HepG2 (cell line): ENCODE data around the gene ABCB4. TPM values are rescaled to one million over a fixed set of nuclear protein-coding genes. Genes with fewer than 3 reads are reported as not detected.
A peak's percentile ranks its signal among the peaks of the same experiment; 100 is the strongest.

Experiments
- AHR ChIP-seq: IDR thresholded peaks from 2 replicates; pipeline ENCODE4 v1.6.1; 2018; ENCODE audit warnings: missing genetic modification reagents, missing compliant biosample characterization
- ARHGAP35 ChIP-seq: sonication (generic); formaldehyde crosslinking; IDR thresholded peaks from 2 replicates; pipeline ENCODE4 v1.9.0; 2022; ENCODE audit warnings: mild to moderate bottlenecking, inconsistent platforms, moderate library complexity, missing genetic modification reagents, borderline replicate concordance
- ERF ChIP-seq: IDR thresholded peaks from 2 replicates; pipeline ENCODE4 v1.6.1; 2018; ENCODE audit warnings: missing biosample characterization, missing genetic modification reagents
- FOXO1 ChIP-seq: sonication (generic); formaldehyde crosslinking; IDR thresholded peaks from 2 replicates; pipeline ENCODE4 v1.4.0; 2020; ENCODE audit warnings: missing genetic modification reagents
- PHF20 ChIP-seq: sonication (generic); formaldehyde crosslinking; IDR thresholded peaks from 2 replicates; pipeline ENCODE4 v1.5.0; 2020; ENCODE audit warnings: mild to moderate bottlenecking, missing genetic modification reagents
- POLR2A ChIP-seq, 2 experiments: IDR thresholded peaks; 2 replicates each; pipeline ENCODE4 v1.6.1; 2011; ENCODE audit warnings: low read depth in 2 of 2, low read length in 2 of 2, mild to moderate bottlenecking in 1 of 2, moderate library complexity in 1 of 2; ENCODE audit not compliant: insufficient read depth in 1 of 2
- SETDB1 ChIP-seq: sonication (generic); formaldehyde crosslinking; IDR thresholded peaks from 2 replicates; pipeline ENCODE4 v1.5.1; 2020; ENCODE audit warnings: missing genetic modification reagents, mild to moderate bottlenecking, borderline replicate concordance
- SNRNP70 ChIP-seq: fragments of 200-400 bp; formaldehyde crosslinking; IDR thresholded peaks from 2 replicates; pipeline ENCODE4 v1.6.1; 2017; ENCODE audit warnings: mild to moderate bottlenecking, low read depth, low read length, moderate library complexity
- TMF1 ChIP-seq: sonication (generic); formaldehyde crosslinking; IDR thresholded peaks from 2 replicates; pipeline ENCODE4 v1.8.1; 2022; ENCODE audit warnings: low read depth, missing genetic modification reagents
- ZNF205 ChIP-seq: IDR thresholded peaks from 2 replicates; pipeline ENCODE4 v1.6.1; 2018; ENCODE audit warnings: missing biosample characterization, missing genetic modification reagents
- ZNF317 ChIP-seq: sonication (generic); formaldehyde crosslinking; IDR thresholded peaks from 2 replicates; pipeline ENCODE4 v1.5.0; 2020; ENCODE audit warnings: mild to moderate bottlenecking, missing genetic modification reagents
- ZNF562 ChIP-seq: sonication (generic); formaldehyde crosslinking; IDR thresholded peaks from 2 replicates; pipeline ENCODE4 v1.8.0; 2022; ENCODE audit warnings: missing genetic modification reagents, borderline replicate concordance
- polyA plus RNA-seq, 8 experiments: library from polyadenylated mRNA; depleted of rRNA in 3 of 8; stranded (reverse) in 7 of 8; unstranded in 1 of 8; fragments of >200 nt; fragmentation: Illumina TruSeq in 4 of 8; extraction: Trizol in 4 of 8; gene quantifications; 2 replicates each; pipeline versions ENCODE4 v1.2.1 to v1.2.3, GENCODE V29; 2011 to 2016; ENCODE audit warnings: low read depth in 4 of 8, missing spikeins in 1 of 8, mixed read lengths in 1 of 8; ENCODE audit not compliant: insufficient read depth in 1 of 8
- total RNA-seq, 5 experiments: library from RNA; depleted of rRNA; stranded (reverse); fragments of >200 nt; fragmentation: Illumina TruSeq; extraction: Trizol; gene quantifications; 2 replicates each; pipeline ENCODE4 v1.2.3, GENCODE V29; 2016; ENCODE audit warnings: low read depth in 1 of 5
- TF ChIP-seq, protein P1 (sequence below): sonication (generic); formaldehyde crosslinking; IDR thresholded peaks from 2 replicates; pipeline ENCODE4 v1.4.0; 2020; ENCODE audit warnings: missing genetic modification reagents
- TF ChIP-seq, protein P2 (sequence below): conservative IDR thresholded peaks from 2 replicates; pipeline ENCODE4 v1.6.1; 2018; ENCODE audit warnings: missing genetic modification reagents
- TF ChIP-seq, protein P3 (sequence below): sonication (generic); formaldehyde crosslinking; IDR thresholded peaks from 2 replicates; pipeline ENCODE4 v1.5.0; 2020; ENCODE audit warnings: missing genetic modification reagents
- TF ChIP-seq, protein P4 (sequence below): sonication (generic); formaldehyde crosslinking; IDR thresholded peaks from 2 replicates; pipeline ENCODE4 v1.4.0; 2020; ENCODE audit warnings: missing genetic modification reagents
- TF ChIP-seq, protein P5 (sequence below): sonication (generic); formaldehyde crosslinking; IDR thresholded peaks from 2 replicates; pipeline ENCODE4 v1.4.0; 2020; ENCODE audit warnings: mild to moderate bottlenecking, missing genetic modification reagents
- TF ChIP-seq, protein P6 (sequence below): sonication (generic); formaldehyde crosslinking; IDR thresholded peaks from 2 replicates; pipeline ENCODE4 v1.8.1; 2023; ENCODE audit warnings: mild to moderate bottlenecking, missing genetic modification reagents
- TF ChIP-seq, protein P7 (sequence below): IDR thresholded peaks from 2 replicates; pipeline ENCODE4 v1.6.1; 2016; ENCODE audit warnings: missing compliant biosample characterization, missing genetic modification reagents, borderline replicate concordance

ABCB4 gene
- total and polyA plus RNA-seq, 2 of the 13 experiments (the other 11 are each of a cell fraction or from before 2014, with no cell fraction given): 18.0 to 32.4 TPM

DNA sequence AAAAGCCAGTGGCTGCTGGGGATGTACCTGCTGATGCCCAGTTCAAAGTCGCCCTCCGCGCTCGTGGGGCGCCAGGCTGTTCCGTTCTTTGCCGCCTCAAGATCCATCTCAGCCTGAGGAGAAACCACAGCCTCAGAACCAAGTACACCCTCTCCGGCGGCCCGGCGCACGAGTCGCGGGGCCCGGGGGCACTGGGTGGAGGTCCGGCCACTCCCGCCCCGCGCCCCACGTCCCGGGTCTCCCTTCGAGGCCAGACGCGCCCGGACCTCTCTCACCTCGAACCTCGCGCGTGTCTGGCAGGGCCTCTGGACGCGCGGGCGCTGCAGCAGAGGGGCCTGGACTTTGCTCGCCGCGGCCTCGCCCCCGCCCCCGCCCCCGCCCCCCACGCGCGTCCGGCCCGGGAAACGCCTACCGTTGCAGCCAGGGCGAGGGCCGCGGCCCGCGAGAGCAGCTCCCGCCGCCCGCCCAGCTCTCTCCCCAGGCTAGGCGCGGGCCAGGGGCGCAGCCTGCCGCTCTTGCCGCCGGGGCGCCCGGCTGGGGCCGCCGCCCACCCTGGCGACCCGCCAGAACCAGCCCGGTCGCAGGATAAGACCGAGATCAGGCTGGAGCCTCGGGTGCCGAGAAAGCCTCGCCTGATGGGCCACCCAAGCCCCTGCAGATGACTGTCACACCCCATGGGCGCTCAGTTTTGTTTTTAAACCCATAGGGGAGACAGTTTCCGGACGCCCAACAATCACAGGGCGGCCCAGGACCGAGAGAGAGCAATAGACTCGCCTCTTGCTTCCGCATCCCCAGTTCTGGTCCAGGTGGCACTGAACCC, at the start of gene ABCB4 (continued):
- TF ChIP-seq, protein P1, sequence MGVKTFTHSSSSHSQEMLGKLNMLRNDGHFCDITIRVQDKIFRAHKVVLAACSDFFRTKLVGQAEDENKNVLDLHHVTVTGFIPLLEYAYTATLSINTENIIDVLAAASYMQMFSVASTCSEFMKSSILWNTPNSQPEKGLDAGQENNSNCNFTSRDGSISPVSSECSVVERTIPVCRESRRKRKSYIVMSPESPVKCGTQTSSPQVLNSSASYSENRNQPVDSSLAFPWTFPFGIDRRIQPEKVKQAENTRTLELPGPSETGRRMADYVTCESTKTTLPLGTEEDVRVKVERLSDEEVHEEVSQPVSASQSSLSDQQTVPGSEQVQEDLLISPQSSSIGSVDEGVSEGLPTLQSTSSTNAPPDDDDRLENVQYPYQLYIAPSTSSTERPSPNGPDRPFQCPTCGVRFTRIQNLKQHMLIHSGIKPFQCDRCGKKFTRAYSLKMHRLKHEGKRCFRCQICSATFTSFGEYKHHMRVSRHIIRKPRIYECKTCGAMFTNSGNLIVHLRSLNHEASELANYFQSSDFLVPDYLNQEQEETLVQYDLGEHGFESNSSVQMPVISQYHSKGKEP (CRISPR knock-in tag): no peak
- TF ChIP-seq, protein P2, sequence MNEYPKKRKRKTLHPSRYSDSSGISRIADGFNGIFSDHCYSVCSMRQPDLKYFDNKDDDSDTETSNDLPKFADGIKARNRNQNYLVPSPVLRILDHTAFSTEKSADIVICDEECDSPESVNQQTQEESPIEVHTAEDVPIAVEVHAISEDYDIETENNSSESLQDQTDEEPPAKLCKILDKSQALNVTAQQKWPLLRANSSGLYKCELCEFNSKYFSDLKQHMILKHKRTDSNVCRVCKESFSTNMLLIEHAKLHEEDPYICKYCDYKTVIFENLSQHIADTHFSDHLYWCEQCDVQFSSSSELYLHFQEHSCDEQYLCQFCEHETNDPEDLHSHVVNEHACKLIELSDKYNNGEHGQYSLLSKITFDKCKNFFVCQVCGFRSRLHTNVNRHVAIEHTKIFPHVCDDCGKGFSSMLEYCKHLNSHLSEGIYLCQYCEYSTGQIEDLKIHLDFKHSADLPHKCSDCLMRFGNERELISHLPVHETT (CRISPR knock-in tag): no peak
- TF ChIP-seq, protein P3, sequence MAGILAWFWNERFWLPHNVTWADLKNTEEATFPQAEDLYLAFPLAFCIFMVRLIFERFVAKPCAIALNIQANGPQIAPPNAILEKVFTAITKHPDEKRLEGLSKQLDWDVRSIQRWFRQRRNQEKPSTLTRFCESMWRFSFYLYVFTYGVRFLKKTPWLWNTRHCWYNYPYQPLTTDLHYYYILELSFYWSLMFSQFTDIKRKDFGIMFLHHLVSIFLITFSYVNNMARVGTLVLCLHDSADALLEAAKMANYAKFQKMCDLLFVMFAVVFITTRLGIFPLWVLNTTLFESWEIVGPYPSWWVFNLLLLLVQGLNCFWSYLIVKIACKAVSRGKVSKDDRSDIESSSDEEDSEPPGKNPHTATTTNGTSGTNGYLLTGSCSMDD: no peak
- TF ChIP-seq, protein P4, sequence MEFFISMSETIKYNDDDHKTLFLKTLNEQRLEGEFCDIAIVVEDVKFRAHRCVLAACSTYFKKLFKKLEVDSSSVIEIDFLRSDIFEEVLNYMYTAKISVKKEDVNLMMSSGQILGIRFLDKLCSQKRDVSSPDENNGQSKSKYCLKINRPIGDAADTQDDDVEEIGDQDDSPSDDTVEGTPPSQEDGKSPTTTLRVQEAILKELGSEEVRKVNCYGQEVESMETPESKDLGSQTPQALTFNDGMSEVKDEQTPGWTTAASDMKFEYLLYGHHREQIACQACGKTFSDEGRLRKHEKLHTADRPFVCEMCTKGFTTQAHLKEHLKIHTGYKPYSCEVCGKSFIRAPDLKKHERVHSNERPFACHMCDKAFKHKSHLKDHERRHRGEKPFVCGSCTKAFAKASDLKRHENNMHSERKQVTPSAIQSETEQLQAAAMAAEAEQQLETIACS: 0 out of 2 replicates have a peak, but pooled peaks have one; percentile 16
- TF ChIP-seq ZNF205 (CRISPR knock-in tag) (0 out of 2 replicates have a peak, but pooled peaks have one; percentile 34), ZNF317 (no peak), FOXO1 (CRISPR knock-in tag) (0 out of 2 replicates have a peak, but pooled peaks have one; percentile 8), SETDB1 (no peak), ZNF562 (CRISPR knock-in tag) (no peak; the same call in 1 of the 2 replicates), AHR (0 out of 2 replicates have a peak, but pooled peaks have one; percentile 41), POLR2A (IDR thresholded peaks at IDR 0.05; ENCODE audit: insufficient read depth in 1 of 2, low read depth in 2 of 2, low read length in 2 of 2) (peak; percentile 59 to 81; a peak in 3 of 4 replicates), ERF (CRISPR knock-in tag) (no peak), PHF20 (CRISPR knock-in tag) (no peak; the same call in 1 of the 2 replicates), TMF1 (CRISPR knock-in tag) (no peak; the same call in 1 of the 2 replicates), SNRNP70 (no peak), ARHGAP35 (no peak)
- TF ChIP-seq, protein P5, sequence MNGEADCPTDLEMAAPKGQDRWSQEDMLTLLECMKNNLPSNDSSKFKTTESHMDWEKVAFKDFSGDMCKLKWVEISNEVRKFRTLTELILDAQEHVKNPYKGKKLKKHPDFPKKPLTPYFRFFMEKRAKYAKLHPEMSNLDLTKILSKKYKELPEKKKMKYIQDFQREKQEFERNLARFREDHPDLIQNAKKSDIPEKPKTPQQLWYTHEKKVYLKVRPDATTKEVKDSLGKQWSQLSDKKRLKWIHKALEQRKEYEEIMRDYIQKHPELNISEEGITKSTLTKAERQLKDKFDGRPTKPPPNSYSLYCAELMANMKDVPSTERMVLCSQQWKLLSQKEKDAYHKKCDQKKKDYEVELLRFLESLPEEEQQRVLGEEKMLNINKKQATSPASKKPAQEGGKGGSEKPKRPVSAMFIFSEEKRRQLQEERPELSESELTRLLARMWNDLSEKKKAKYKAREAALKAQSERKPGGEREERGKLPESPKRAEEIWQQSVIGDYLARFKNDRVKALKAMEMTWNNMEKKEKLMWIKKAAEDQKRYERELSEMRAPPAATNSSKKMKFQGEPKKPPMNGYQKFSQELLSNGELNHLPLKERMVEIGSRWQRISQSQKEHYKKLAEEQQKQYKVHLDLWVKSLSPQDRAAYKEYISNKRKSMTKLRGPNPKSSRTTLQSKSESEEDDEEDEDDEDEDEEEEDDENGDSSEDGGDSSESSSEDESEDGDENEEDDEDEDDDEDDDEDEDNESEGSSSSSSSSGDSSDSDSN: peak; percentile 64; the same call in 1 of the 2 replicates
- TF ChIP-seq, protein P6, sequence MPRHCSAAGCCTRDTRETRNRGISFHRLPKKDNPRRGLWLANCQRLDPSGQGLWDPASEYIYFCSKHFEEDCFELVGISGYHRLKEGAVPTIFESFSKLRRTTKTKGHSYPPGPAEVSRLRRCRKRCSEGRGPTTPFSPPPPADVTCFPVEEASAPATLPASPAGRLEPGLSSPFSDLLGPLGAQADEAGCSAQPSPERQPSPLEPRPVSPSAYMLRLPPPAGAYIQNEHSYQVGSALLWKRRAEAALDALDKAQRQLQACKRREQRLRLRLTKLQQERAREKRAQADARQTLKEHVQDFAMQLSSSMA: no peak
- TF ChIP-seq, protein P7, sequence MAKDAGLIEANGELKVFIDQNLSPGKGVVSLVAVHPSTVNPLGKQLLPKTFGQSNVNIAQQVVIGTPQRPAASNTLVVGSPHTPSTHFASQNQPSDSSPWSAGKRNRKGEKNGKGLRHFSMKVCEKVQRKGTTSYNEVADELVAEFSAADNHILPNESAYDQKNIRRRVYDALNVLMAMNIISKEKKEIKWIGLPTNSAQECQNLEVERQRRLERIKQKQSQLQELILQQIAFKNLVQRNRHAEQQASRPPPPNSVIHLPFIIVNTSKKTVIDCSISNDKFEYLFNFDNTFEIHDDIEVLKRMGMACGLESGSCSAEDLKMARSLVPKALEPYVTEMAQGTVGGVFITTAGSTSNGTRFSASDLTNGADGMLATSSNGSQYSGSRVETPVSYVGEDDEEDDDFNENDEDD (CRISPR knock-in tag): peak; percentile 56; the same call in 1 of the 2 replicates
